ENCODE results near the gene TOX2. TPM values are rescaled to one million over a fixed set of nuclear protein-coding genes. Genes with fewer than 3 reads are reported as not detected.

The TOX2 gene
- total and polyA plus RNA-seq, 2 of the 4 experiments (the other 2 are of a cell fraction): 1.3 to 17.5 TPM

DNA sequence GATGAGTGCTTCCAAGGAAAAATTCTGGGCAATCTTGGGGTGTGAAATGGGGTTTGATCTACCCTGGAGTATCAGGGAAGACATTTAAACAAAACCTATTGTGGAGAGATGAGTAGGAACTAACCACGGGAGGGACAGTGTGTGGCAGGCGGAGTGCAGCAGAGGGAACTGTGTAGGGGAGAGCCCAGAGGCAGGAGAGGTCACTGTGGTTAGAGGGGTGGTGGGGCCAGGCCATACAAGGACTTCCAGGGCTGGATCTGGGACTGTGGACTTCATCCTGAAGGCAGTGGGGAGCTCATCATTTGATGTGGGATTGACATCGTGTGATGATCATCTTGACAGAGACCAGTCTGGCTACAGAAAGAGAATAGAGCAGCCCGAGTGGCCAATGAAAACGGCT is 89.0 kb downstream of the TOX2 start:
- Histone ChIP-seq H3K14ac (replicated peaks; ENCODE audit: low read depth, low read length) (no peak overlapping the region), H4K5ac (ENCODE audit: low read depth, low read length) (no peak overlapping the region), H3K27me3 (ENCODE audit: control insufficient read depth, insufficient read depth, low read length) (no peaks in the 10 kb centered on the region), H3K4ac (ENCODE audit: low read depth, low read length) (no peak overlapping the region), H3K79me1 (ENCODE audit: low read depth in 1 of 2, low read length in 2 of 2) (peaks cover 35 to 69% of the 10 kb centered on the region in 2 experiments), H3K36me3 (ENCODE audit: control insufficient read depth, insufficient read depth, low read length) (peaks cover 9% of the 10 kb centered on the region), H3K9me1 (ENCODE audit: insufficient read depth, low read length) (peaks cover 47% of the 10 kb centered on the region), H2BK120ac (ENCODE audit: low read depth, low read length) (no peak overlapping the region), H2AK9ac (replicated peaks; ENCODE audit: low read depth, low read length, poor library complexity) (no peak overlapping the region), H2AFZ (replicated peaks; ENCODE audit: low read length, poor library complexity) (peak overlapping the region; percentile 56), H2BK20ac (ENCODE audit: low read depth, low read length) (no peak overlapping the region), H3K4me1 (ENCODE audit: control insufficient read depth, insufficient read depth, low read length) (no peaks in the 10 kb centered on the region), H4K20me1 (ENCODE audit: insufficient read depth, low read length) (peaks cover 20% of the 10 kb centered on the region; the same call in 1 of the 2 replicates), H3K9ac (ENCODE audit: low read depth, low read length) (no peak overlapping the region), H4K91ac (ENCODE audit: insufficient read depth, low read depth, low read length) (no peak overlapping the region), H3K18ac (ENCODE audit: low read depth, low read length) (no peak overlapping the region), H4K8ac (ENCODE audit: low read depth in 2 of 2, low read length in 2 of 2) (no peak overlapping the region), H2BK5ac (ENCODE audit: low read depth, low read length, poor library complexity, severe bottlenecking) (no peak overlapping the region), H3K56ac (ENCODE audit: extremely low read depth, insufficient read depth, low read length) (no peak overlapping the region), H3K9me3 (ENCODE audit: control insufficient read depth, insufficient read depth, low read length) (no peaks in the 10 kb centered on the region), H3K4me3 (ENCODE audit: insufficient read depth, low read depth, low read length) (no peak overlapping the region), H3K27ac (ENCODE audit: insufficient read depth, low read length) (no peak overlapping the region), H3K23ac (ENCODE audit: low read depth, low read length) (no peak overlapping the region), H3K4me2 (ENCODE audit: low read depth, low read length) (no peak overlapping the region), H2BK15ac (ENCODE audit: low read depth, low read length) (no peak overlapping the region), H2AK5ac (ENCODE audit: low read depth, low read length) (no peak overlapping the region)
- in situ Hi-C loops (cut with MboI; ENCODE audit: low sequenced_read_pairs) (no loop called here), dilution Hi-C loops (cut with HindIII; ENCODE audit: low sequenced_read_pairs, unreplicated experiment) (no loop called here), intact Hi-C loops (cut with micrococcal nuclease) (no loop called here)
- no peak for TF ChIP-seq CHD1 (IDR thresholded peaks at IDR 0.05; ENCODE audit: low read depth, low read length)
- TF ChIP-seq, protein P1, sequence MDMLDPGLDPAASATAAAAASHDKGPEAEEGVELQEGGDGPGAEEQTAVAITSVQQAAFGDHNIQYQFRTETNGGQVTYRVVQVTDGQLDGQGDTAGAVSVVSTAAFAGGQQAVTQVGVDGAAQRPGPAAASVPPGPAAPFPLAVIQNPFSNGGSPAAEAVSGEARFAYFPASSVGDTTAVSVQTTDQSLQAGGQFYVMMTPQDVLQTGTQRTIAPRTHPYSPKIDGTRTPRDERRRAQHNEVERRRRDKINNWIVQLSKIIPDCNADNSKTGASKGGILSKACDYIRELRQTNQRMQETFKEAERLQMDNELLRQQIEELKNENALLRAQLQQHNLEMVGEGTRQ (IDR thresholded peaks at IDR 0.05; ENCODE audit: low read depth, low read length): no peak
- TF ChIP-seq, protein P2, sequence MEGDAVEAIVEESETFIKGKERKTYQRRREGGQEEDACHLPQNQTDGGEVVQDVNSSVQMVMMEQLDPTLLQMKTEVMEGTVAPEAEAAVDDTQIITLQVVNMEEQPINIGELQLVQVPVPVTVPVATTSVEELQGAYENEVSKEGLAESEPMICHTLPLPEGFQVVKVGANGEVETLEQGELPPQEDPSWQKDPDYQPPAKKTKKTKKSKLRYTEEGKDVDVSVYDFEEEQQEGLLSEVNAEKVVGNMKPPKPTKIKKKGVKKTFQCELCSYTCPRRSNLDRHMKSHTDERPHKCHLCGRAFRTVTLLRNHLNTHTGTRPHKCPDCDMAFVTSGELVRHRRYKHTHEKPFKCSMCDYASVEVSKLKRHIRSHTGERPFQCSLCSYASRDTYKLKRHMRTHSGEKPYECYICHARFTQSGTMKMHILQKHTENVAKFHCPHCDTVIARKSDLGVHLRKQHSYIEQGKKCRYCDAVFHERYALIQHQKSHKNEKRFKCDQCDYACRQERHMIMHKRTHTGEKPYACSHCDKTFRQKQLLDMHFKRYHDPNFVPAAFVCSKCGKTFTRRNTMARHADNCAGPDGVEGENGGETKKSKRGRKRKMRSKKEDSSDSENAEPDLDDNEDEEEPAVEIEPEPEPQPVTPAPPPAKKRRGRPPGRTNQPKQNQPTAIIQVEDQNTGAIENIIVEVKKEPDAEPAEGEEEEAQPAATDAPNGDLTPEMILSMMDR (conservative IDR thresholded peaks at IDR 0.05; ENCODE audit: low read depth, low read length): no peak
- TF ChIP-seq MXI1 (IDR thresholded peaks at IDR 0.05; ENCODE audit: borderline replicate concordance, low read depth, low read length): no peak
- no peak for TF ChIP-seq NFE2L2 (IDR thresholded peaks at IDR 0.05; ENCODE audit: low read depth, low read length)
- TF ChIP-seq ELK1 (IDR thresholded peaks at IDR 0.05; ENCODE audit: borderline replicate concordance, low read depth, low read length): no peak
- TF ChIP-seq RAD21 (IDR thresholded peaks at IDR 0.05; ENCODE audit: low read length): no peak
- TF ChIP-seq MAZ (IDR thresholded peaks at IDR 0.05; ENCODE audit: borderline replicate concordance, low read depth, low read length): no peak
- no peak for TF ChIP-seq CEBPB (IDR thresholded peaks at IDR 0.05; ENCODE audit: low read depth, low read length)
- no peak for TF ChIP-seq SMC3 (IDR thresholded peaks at IDR 0.05; ENCODE audit: low read depth, low read length)
- TF ChIP-seq MAFK (IDR thresholded peaks at IDR 0.05; ENCODE audit: low read depth, low read length): no peak
- no peak for TF ChIP-seq BHLHE40 (IDR thresholded peaks at IDR 0.05; ENCODE audit: low read depth, low read length)
- TF ChIP-seq POLR2A (IDR thresholded peaks at IDR 0.05; ENCODE audit: low read depth, low read length): no peak
- no peak for TF ChIP-seq RCOR1 (IDR thresholded peaks at IDR 0.05; ENCODE audit: insufficient replicate concordance, low read length)
- TF ChIP-seq FOS (IDR thresholded peaks at IDR 0.05; ENCODE audit: low read depth, low read length): no peak
- no peak for TF ChIP-seq RFX5 (IDR thresholded peaks at IDR 0.05; ENCODE audit: low read depth, low read length)
- ATAC-seq (ENCODE audit: low read depth) (no peak), DNase-seq (no peak)
- ChIA-PET CTCF (no interaction called here), POLR2A (ENCODE audit: unreplicated experiment) (no interaction called here)
- WGBS, 2 experiments (ENCODE audit: extremely low coverage in 2 of 2, insufficient read length in 1 of 2): 95% methylated on average over 3 of the region's 5 CpGs; no CpG with 5 or more reads in 1 of the 2 experiments
- no TSS peak for BruUV-seq (replicated peaks)

All from IMR-90 (cell line).